Thoracic aorta (tissue), 2 donors: ENCODE data around the gene SYNGR4. TPM values are rescaled to one million over a fixed set of nuclear protein-coding genes. Genes with fewer than 3 reads are reported as not detected.

Source experiments
- ATAC-seq: fragments of 150-250 bp; one replicate; pipeline ENCODE4 v1.8.0; 2017; ENCODE audit warnings: low read depth; ENCODE audit not compliant: insufficient number of reproducible peaks, low FRiP score
- DNase-seq: peaks from one replicate; pipeline ENCODE4 v3.0.0-alpha.2; 2020; ENCODE audit warnings: low spot score
- H3K27ac ChIP-seq, 2 donors: fragments of 200-600 bp; sonication (generic); 1 replicate in 1 of 2; 2 replicates in 1 of 2; pipeline ENCODE4 v1.5.1; 2016; ENCODE audit warnings: mild to moderate bottlenecking in 2 of 2, moderate library complexity in 2 of 2
- H3K27me3 ChIP-seq: fragments of 200-600 bp; sonication (generic); replicated peaks from 2 replicates; pipeline ENCODE4 v1.6.0; 2016; ENCODE audit warnings: mild to moderate bottlenecking; ENCODE audit not compliant: insufficient read depth
- H3K36me3 ChIP-seq: fragments of 200-600 bp; sonication (generic); one replicate; pipeline ENCODE4 v1.5.1; 2016
- H3K4me1 ChIP-seq, 2 donors: fragments of 200-600 bp; sonication (generic); 1 replicate in 1 of 2; 2 replicates in 1 of 2; pipeline versions ENCODE4 v1.5.1 to v1.6.0; 2016; ENCODE audit warnings: low read depth in 2 of 2, mild to moderate bottlenecking in 1 of 2; ENCODE audit not compliant: control insufficient read depth in 1 of 2
- H3K4me3 ChIP-seq: fragments of 200-600 bp; sonication (generic); 2 replicates; pipeline ENCODE4 v1.5.1; 2016; ENCODE audit warnings: mild to moderate bottlenecking
- H3K9me3 ChIP-seq: fragments of 200-600 bp; sonication (generic); 2 replicates; pipeline ENCODE4 v1.5.1; 2016
- total RNA-seq, 2 donors: library from RNA; depleted of rRNA; stranded (reverse); fragments of >200 nt; gene quantifications; one replicate each; pipeline versions ENCODE4 v1.1.0 to v1.2.3, GENCODE V29; 2016
- TF ChIP-seq, protein P1 (sequence below): fragments of 200-600 bp; sonication (generic); IDR thresholded peaks from one replicate; pipeline ENCODE4 v1.5.1; 2019; ENCODE audit warnings: antibody characterized with exemption

Gene SYNGR4
- total RNA-seq, 2 donors from 2014 or later = not detected

DNA sequence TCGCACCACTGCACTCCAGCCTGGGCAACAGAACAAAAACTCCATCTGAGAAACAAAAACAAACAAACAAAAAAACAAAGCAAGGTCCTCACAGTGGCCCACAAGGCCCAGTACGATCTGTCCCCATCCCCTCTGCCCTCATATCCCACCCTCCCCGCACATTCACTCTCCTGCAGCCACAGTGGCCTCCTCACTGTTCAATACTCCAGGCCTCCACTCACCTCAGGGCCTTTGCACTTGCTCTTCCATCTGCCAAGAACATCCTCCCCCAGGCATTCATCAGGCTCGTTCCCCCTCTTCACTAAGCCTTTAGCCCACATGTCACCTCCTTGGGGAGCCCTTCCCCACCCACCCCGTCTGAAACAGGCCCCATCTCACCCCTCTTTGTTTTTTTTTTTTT, 5.0 kb upstream of the SYNGR4 start:
- TF ChIP-seq, protein P1, sequence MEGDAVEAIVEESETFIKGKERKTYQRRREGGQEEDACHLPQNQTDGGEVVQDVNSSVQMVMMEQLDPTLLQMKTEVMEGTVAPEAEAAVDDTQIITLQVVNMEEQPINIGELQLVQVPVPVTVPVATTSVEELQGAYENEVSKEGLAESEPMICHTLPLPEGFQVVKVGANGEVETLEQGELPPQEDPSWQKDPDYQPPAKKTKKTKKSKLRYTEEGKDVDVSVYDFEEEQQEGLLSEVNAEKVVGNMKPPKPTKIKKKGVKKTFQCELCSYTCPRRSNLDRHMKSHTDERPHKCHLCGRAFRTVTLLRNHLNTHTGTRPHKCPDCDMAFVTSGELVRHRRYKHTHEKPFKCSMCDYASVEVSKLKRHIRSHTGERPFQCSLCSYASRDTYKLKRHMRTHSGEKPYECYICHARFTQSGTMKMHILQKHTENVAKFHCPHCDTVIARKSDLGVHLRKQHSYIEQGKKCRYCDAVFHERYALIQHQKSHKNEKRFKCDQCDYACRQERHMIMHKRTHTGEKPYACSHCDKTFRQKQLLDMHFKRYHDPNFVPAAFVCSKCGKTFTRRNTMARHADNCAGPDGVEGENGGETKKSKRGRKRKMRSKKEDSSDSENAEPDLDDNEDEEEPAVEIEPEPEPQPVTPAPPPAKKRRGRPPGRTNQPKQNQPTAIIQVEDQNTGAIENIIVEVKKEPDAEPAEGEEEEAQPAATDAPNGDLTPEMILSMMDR = no peak
- H3K4me3 ChIP-seq = no peak overlapping the region
- peaks cover 0 to 4% of the 10 kb centered on the region in 2 donors for H3K4me1 ChIP-seq
- H3K27ac ChIP-seq = no peak overlapping the region
- H3K27me3 ChIP-seq = no peaks in the 10 kb centered on the region
- ATAC-seq = no peak
- H3K9me3 ChIP-seq = no peaks in the 10 kb centered on the region
- H3K36me3 ChIP-seq = no peaks in the 10 kb centered on the region
- DNase-seq = no peak

DNA sequence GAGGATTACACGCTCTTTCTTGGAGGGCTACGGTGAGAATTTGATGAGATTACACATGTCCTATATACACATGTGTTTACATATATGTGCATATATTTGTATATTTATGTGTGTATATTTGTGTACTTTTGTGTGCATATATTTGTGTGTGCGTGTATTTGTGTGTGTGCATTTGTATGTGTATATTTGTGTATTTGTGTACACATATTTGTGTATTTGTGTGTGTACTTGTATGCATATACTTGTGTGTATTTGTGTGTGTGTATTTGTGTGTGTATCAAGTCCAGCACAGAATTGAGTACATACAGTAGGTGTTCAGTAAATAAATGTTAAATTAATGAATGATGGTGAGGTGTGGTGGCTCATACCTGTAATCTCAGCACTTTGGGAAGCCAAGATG, 2.3 kb upstream of the SYNGR4 start:
- Histone ChIP-seq H3K36me3 (no peaks in the 10 kb centered on the region), H3K4me1 (peaks cover 0 to 4% of the 10 kb centered on the region in 2 donors), H3K27me3 (no peaks in the 10 kb centered on the region), H3K4me3 (no peak overlapping the region), H3K27ac (no peak overlapping the region), H3K9me3 (no peaks in the 10 kb centered on the region)
- DNase-seq (no peak), ATAC-seq (no peak)
- TF ChIP-seq, protein P1 = no peak

DNA sequence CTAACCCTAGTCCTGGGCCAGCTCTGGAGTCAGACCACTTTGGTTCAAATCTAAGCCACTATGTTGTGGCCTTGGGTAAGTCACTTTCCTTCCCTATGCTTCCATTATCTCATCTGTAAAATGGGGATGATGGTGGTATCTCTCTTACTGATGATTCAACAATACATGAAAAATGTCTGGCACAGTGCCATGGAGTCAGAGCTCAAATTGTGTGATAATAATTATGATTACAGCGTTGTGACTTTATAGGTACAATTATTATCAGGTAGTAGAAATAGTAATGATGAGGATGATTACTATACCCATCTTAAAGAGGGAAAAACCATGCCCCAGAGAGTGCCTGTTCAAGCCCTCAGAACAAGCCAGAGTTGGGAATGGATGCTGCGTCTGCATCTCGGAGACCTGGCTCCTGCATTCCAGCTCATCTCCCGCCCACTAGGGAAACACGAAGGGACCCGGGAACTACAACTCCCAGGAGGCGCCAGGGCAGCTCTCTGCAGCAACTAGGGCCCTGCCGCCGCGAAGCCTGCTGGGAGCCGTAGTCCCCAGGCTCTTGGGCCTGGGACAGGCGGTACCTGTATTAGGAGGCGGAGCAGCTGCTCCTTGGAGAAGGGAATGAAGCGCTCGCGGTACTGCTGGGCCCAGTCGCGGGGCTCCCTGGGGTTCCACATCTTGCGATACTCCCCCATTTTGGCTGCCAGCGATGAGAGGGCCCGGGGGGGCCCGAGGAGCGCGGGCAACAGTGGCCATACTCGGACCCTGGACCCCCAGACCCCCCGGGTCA, 1.3 kb upstream of the SYNGR4 start:
- Histone ChIP-seq H3K27ac (peak overlapping the region; percentile 91 to 98), H3K9me3 (no peaks in the 10 kb centered on the region), H3K27me3 (no peaks in the 10 kb centered on the region), H3K4me3 (peak overlapping the region; percentile 82), H3K36me3 (no peaks in the 10 kb centered on the region), H3K4me1 (peaks cover 0 to 4% of the 10 kb centered on the region in 2 donors)
- TF ChIP-seq, protein P1 = no peak
- DNase-seq = peak; percentile 81
- ATAC-seq = peak; percentile 63

DNA sequence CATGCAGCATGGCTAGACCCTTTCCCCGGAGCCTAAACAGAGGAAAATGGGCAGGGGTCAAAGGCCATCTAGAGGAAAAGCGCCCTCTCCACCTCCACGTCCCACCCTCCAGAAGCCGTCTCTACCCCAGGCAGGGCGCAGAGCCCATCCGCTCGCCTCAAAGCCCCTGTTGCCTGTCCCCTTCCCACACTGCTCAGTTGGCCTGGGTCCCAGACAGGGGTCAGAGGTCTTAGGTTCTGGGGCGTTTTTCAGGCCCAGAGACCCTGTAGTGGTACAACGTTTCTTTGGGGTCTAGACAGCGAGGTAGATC, 712 bp upstream of the SYNGR4 start:
- Histone ChIP-seq H3K9me3 (no peaks in the 10 kb centered on the region), H3K36me3 (no peaks in the 10 kb centered on the region), H3K27ac (peak overlapping the region; percentile 91 to 98), H3K4me3 (peak overlapping the region; percentile 82), H3K27me3 (no peaks in the 10 kb centered on the region), H3K4me1 (peaks cover 0 to 4% of the 10 kb centered on the region in 2 donors)
- no peak for DNase-seq
- TF ChIP-seq, protein P1 = no peak
- ATAC-seq = peak; percentile 3

DNA sequence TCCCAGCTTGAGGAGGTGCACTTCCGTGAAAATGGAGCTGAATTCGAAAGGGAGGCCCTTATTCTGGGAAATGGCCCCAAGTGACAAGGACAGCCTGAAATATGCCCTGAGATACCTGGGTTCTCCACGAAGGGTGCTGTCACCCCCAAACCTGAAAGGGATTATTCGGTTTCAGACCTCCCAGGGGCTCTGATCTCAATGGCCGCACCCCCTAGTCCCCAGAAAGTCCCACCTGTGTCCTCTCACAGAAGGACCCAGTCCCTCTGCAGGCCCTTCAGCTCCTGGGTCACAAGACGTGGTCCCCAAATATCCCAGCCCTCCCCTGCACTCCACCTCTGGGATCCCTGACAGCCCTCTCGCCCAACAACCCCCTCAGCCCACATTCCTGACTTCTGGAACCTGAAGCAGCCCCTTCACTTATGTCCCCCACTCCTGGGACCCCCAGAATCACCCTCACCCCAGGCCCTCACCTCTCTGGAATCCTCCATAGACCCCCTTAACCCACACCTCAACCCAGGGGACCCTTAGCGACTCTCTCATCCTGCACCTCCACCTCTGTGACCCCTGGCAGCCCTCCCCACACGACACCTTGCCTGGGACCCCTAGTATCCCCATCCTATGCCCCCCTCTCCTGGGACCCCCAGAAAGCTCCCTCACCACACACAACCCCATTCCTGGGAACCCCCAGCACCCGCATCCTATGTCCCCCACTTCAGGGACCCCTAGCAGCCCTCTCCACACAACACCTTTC, 606 bp downstream of the SYNGR4 start:
- Histone ChIP-seq H3K27ac (no peak overlapping the region), H3K9me3 (no peaks in the 10 kb centered on the region), H3K36me3 (no peaks in the 10 kb centered on the region), H3K4me3 (peak overlapping the region; percentile 82), H3K27me3 (no peaks in the 10 kb centered on the region), H3K4me1 (peaks cover 0 to 4% of the 10 kb centered on the region in 2 donors)
- TF ChIP-seq, protein P1 = peak; percentile 4
- ATAC-seq (peak; percentile 7), DNase-seq (no peak)
